Colonic mucosa (tissue), 4 donors: Measurements from ENCODE around the gene AGGF1. TPM values are rescaled to one million over a fixed set of nuclear protein-coding genes. Genes with fewer than 3 reads are reported as not detected.

Source experiments
- DNase-seq: peaks from one replicate; pipeline ENCODE4 v3.0.0-alpha.2; 2020
- H3K27ac ChIP-seq: fragments of 200-600 bp; one replicate; pipeline ENCODE4 v1.8.0; 2021
- H3K27me3 ChIP-seq: fragments of 200-600 bp; one replicate; pipeline ENCODE4 v1.8.0; 2021
- H3K36me3 ChIP-seq: fragments of 200-600 bp; one replicate; pipeline ENCODE4 v1.8.0; 2021
- H3K4me1 ChIP-seq: fragments of 200-600 bp; one replicate; pipeline ENCODE4 v1.8.0; 2021; ENCODE audit warnings: mild to moderate bottlenecking
- H3K4me3 ChIP-seq: fragments of 200-600 bp; one replicate; pipeline ENCODE4 v1.8.0; 2021
- H3K9ac ChIP-seq, 2 donors: one replicate each; pipeline ENCODE4 v1.7.0; 2013; ENCODE audit warnings: control low read depth in 2 of 2, low read depth in 2 of 2, low read length in 2 of 2
- H3K9me3 ChIP-seq: fragments of 200-600 bp; one replicate; pipeline ENCODE4 v1.8.0; 2021
- CTCF ChIP-seq: fragments of 200-600 bp; IDR thresholded peaks from one replicate; pipeline ENCODE4 v1.8.0; 2022; ENCODE audit warnings: antibody characterized with exemption, mild to moderate bottlenecking
- intact Hi-C: fragments of 100-400 bp; cut with DNase I; formaldehyde crosslinking; loops from one replicate; pipeline ENCODE4 v1.14.1; 2022
- total RNA-seq, 2 donors: library from RNA; stranded (reverse); fragmentation: NEBNext Ultra II Directional in 1 of 2; extraction: Animal tissue kit (Norgen Biotek cat#: 25700) in 1 of 2; gene quantifications; one replicate each; pipeline ENCODE4 v1.2.1, GENCODE V29; 2021
- donor health status: healthy.
- donor health status: DM: no; HTN: no; CAD: no.
- donor health status: DM: no; HTN: no; CAD: no.

Gene AGGF1
- total RNA-seq, 2 donors from 2014 or later, result 16.9 to 24.6 TPM

DNA sequence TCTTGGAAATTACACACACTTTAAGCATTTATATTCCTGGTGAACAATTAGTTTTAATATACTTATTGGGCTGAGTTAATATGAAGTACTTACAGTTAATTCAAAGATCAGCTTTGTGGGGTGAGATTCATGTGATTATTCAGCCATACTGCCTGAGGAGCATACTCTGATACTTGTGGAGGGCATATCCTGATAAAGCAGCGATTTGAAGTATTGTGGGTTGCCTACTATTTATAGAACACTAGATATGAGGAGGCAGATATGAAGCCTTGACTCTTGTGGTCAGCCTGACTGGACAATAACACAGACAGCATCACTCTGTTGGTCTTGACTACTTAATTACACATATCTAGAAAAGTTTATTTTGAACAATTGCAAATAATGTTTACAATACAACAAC is 27.0 kb upstream of the AGGF1 start:
- no peak overlapping the region for H3K4me3 ChIP-seq
- no peak for DNase-seq
- no peaks in the 10 kb centered on the region for H3K4me1 ChIP-seq
- H3K9me3 ChIP-seq, result no peaks in the 10 kb centered on the region
- no peak overlapping the region for H3K27ac ChIP-seq
- no peaks in the 10 kb centered on the region for H3K27me3 ChIP-seq
- H3K36me3 ChIP-seq, result no peaks in the 10 kb centered on the region
- intact Hi-C loops, result no loop called here
- H3K9ac ChIP-seq, result no peak overlapping the region
- TF ChIP-seq CTCF, result no peak

GRCh38 chr5:77006124-77006523 is 24.1 kb upstream of the AGGF1 start:
- Histone ChIP-seq H3K4me1 (no peaks in the 10 kb centered on the region), H3K27me3 (no peaks in the 10 kb centered on the region), H3K9ac (no peak overlapping the region), H3K36me3 (no peaks in the 10 kb centered on the region), H3K27ac (no peak overlapping the region), H3K4me3 (no peak overlapping the region), H3K9me3 (no peaks in the 10 kb centered on the region)
- TF ChIP-seq CTCF, result no peak
- intact Hi-C loops, result no loop called here
- no peak for DNase-seq

GRCh38 chr5:77008413-77008812 is 21.8 kb upstream of the AGGF1 start:
- no peak for TF ChIP-seq CTCF
- Histone ChIP-seq H3K9ac (no peak overlapping the region), H3K4me3 (no peak overlapping the region), H3K36me3 (no peaks in the 10 kb centered on the region), H3K27me3 (no peaks in the 10 kb centered on the region), H3K27ac (no peak overlapping the region), H3K4me1 (no peaks in the 10 kb centered on the region), H3K9me3 (no peaks in the 10 kb centered on the region)
- no peak for DNase-seq
- intact Hi-C loops, result no loop called here

- Histone ChIP-seq H3K9ac (no peak overlapping the region), H3K27me3 (no peaks in the 10 kb centered on the region), H3K4me3 (no peak overlapping the region), H3K27ac (no peak overlapping the region), H3K9me3 (no peaks in the 10 kb centered on the region), H3K36me3 (no peaks in the 10 kb centered on the region), H3K4me1 (no peaks in the 10 kb centered on the region)
- no peak for DNase-seq
- no peak for TF ChIP-seq CTCF
- intact Hi-C loops, result no loop called here
These were observed 20.0 kb upstream of the AGGF1 start for GRCh38 chr5:77010243-77010642.

DNA sequence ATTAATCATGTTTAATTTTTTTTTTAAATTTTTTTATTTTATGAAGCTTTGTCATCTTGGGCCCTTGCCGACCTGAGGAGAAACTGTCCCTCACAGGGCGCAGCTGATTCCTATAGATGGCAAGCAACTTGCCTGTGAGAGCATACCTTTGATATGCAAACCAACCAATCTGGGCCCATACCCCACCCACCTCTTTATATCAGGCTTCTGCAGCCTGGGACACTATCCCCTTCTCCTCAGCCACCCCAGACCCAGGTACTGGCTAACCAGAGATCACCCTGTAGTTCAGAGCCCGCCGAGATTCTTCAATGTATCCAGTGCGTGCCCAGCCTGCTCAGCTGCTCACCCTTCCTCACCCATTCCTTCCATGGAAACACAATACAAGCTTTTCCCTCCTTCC is 18.7 kb upstream of the AGGF1 start:
- H3K27me3 ChIP-seq, result no peaks in the 10 kb centered on the region
- H3K9ac ChIP-seq, result no peak overlapping the region
- H3K27ac ChIP-seq, result no peak overlapping the region
- H3K4me3 ChIP-seq, result no peak overlapping the region
- TF ChIP-seq CTCF, result no peak
- no peaks in the 10 kb centered on the region for H3K36me3 ChIP-seq
- H3K9me3 ChIP-seq, result no peaks in the 10 kb centered on the region
- no peak for DNase-seq
- H3K4me1 ChIP-seq, result no peaks in the 10 kb centered on the region
- intact Hi-C loops, result no loop called here

DNA sequence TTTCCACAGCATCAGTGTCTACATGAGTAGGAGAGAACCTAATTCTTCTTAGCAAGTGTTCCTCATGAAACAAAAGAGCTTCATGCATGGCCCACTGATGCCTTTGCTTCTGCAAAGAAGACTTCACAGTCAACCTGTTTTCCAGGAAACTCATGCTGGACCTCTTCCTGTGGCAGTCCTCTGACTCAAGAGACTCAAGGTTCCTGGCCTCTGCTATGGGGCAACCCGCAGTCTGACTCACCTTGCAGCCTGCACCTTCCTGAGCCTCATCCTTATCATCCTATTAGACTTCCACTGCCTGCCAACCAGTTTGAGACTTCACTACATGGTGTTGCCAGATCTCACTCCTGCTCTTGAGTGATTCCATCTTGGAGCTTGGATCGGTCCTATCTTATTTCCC is 17.6 kb upstream of the AGGF1 start:
- Histone ChIP-seq H3K4me1 (no peaks in the 10 kb centered on the region), H3K9me3 (no peaks in the 10 kb centered on the region), H3K4me3 (no peak overlapping the region), H3K9ac (no peak overlapping the region), H3K27me3 (no peaks in the 10 kb centered on the region), H3K27ac (no peak overlapping the region), H3K36me3 (no peaks in the 10 kb centered on the region)
- no peak for TF ChIP-seq CTCF
- DNase-seq, result no peak
- intact Hi-C loops, result no loop called here
